ENCODE measurements around the gene FAM13C.

FAM13C gene

DNA sequence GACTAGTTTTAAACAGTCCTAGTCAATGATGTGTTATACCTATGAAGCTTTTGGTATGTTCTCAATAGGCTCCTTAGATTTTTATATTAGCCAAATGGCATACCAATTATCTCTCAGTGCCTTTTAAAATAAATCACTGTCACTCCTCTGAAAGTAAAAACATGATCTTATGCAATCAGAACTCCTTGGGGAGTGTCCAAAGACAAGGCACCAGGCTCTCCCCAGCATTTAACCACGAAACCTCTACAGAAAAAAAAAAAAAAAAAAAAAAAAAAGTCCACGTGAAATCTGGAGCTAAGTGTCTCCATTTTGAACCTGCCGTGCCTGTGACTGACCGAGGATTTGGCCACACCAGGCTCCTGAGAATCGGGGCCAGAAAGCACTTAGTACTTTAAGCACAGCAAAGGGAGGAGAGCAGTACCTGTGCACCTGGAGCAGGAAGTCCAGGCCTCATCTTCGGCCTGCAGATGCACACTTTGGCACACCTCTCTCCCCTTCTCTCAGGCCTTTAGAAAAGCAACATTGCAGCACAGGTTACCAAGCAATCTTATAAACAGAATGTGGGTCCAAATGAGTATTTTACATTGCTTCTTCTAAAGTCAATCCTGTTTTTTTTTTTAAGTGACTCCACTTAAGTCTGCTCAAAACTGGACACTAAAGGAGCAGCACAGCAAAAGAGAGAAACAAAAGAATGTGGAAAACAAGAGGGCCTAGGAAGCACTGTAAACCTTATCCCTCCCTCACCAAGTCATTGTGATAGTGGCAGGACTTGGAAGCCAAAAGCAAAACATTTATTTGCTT, 1.5 kb downstream of the FAM13C start:
- DNase-seq = no peak

DNA sequence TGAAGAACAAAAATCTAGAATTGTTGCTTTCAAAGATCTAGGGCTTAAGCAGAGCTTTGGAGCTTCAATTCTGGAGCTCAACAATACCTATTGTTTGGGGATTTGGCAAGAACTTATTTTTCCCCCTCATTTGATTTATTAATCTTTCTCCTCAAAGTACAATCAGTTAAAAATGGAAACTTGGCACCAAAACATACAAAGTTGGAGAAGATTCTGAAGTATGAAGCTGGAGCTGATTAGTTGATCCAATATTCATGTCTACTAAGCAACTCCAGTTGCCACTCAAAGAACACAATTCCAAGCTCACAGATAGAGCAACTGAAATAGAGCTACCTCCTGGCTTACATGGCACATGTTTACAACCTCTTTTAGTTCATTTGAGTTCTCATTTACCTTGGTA, 3.8 kb downstream of the FAM13C start:
- no peak for DNase-seq

DNA sequence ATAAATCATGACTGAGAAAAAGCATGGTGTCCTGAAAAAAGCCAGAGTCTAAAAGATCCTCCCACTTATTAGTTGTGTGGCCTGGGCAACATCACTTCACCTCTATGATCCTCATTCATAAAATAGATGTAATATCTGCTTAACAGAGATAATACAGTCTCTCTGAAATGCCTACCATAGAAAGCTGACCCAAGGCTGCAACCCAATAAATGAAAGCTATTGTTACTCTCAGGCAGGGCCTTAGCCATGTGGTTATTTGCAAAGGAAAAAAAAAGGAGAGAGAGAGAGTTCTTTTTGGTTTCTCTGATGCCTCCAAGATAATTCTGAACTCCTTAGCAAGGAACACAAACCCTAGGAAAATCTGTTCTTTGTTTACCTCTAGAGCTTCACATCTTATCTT, 7.9 kb downstream of the FAM13C start:
- no peak for DNase-seq

DNA sequence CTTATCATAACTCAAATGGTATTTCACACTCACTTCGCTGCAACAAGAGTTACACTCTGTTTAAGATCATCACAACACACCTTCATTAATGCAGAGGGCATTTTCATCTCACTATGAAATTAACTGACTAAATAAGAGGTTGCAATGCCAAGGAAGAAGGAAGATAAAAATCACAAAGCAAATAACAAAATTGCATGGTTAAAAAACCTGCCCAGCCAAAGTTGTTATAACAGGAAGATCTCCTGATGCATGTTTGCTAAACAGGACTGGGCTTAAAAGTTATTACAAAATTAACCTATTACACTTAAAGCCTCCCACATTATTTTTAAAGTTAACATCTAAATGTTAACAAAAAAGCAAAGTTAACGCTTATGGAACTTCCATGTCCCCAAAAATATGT, 11.8 kb downstream of the FAM13C start:
- no peak for DNase-seq

DNA sequence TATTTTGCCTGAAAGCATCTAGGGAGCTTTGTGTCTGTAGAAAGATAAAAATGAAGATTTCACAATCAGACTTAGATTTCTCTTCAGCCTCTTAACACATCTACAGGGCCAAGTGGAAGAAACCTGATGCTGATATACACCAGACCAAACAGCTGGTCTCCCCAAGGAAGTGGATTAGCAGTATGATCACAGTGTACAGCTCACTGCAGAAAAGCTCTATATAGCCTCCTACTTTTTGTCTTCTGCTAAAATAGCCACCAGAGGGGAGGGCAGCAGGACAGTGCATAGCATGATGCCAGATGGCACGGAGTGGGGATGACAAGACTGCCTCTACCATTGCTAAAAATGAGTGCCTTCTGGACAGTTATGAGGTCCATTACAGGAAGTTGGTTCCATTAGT, 16.0 kb downstream of the FAM13C start:
- no peak for DNase-seq

DNA sequence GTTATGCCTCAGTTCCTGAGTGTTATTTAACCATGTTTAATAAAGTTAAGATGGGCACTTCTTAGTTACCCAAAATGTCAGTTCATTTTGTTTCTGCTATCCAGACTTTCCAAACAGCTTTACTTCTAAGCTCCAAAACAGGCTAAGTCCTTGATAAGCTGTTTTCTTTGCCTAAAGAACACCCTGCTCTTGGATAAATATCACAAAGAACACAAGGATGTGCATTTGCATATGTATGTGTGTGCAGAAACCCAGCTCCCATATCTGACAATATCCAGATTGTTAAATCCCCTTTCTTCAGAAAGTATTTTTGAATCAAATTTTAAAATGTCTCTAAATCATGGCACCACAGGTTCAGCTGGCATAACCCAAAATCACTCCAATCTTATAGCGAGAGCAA, 19.6 kb downstream of the FAM13C start:
- DNase-seq = no peak

DNA sequence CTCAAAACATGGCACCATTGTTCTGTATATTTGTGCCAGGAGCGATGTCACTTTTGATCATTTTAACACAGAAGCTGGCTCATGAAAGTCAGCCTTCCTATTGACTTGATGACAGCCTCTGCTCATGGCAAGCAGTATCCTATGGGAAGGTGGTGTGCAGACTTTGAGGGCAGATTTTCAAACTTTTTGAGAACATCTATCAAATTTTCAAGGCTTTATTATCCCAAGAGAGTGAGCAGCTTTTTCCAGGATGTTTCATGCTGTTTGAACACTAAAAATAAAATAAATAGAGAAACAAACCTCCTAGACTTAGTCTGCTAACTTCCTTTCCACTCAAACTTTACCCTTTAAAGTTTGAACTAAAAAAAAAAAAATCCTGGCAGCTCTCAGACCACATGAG, 20.3 kb downstream of the FAM13C start:
- no peak for DNase-seq

DNA sequence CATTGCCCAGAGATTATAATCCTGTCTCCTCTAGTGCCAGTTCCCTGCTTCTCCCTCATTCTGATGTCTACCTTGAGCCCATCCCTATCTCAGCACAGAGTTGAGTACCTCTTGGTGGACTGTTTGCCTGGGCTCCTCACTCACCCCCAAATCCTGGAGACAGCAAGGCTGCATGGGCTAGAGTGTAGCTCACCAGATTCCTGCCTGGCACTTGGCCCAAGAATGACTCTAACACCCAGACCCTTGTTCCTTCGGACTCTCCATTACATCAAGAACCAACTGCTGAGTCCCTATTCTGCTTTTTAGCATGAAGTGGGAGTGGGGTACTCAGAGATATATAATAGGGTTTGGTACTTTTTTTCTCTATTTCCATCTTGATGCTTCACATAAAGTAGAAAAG, 22.1 kb downstream of the FAM13C start:
- DNase-seq = no peak

DNA sequence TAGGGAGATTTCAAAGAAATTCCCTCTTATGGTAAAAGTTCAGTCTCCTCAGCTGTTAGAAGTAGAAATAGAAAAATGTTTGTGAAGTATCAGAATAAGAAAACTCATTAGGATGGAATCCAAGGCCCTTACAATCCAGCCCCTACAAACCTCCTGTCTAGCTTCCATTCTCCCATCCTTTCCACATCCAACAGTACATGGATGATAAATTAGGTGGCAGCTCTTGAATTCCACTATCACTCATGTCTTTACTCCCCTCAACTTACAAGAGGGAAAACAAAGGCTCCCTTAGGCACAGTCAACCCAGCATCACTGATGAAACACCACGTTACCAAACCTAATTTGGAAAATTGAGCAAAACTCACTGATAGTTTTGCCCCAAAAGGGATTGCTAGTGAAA, 23.0 kb downstream of the FAM13C start:
- DNase-seq = no peak

DNA sequence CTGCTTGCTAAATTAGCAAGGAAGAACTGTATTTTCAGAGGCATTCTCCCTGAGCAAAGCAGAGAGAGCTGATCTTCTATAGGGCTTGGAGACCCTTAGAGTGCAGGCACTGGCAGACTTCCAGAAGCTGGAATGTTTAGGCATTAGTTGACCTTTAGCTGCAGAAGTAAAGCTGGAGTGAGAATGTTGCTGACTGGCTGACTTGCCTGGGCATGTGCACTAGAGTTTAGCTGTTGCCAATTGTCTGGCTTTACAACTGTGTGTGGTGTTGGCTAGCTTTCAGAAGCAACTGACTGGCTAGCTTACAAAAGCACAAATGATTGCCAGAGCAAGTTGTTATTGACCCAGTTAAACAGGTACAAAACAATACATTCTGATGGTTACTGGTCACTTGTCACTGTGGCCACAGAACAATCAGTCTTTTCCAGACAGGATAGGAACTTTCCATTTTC, 25.1 kb downstream of the FAM13C start:
- DNase-seq = no peak

DNA sequence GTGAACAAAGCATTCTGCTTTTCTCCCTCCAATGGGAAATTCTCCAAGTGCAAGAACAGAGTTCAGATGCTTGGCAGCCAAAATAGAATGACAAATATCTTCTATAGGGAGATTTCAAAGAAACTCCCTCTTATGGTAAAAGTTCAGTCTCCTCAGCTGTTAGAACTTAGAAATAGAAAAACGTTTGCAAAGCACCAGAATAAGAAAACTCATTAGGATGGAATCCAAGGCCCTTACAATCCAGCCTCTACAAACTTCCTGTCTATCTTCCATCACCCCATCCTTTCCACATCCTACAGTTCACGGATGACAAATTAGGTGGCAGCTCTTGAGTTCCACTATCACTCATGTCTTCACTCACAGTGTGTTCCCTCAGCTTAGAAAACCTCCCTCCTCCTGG, 25.7 kb downstream of the FAM13C start:
- no peak for DNase-seq

DNA sequence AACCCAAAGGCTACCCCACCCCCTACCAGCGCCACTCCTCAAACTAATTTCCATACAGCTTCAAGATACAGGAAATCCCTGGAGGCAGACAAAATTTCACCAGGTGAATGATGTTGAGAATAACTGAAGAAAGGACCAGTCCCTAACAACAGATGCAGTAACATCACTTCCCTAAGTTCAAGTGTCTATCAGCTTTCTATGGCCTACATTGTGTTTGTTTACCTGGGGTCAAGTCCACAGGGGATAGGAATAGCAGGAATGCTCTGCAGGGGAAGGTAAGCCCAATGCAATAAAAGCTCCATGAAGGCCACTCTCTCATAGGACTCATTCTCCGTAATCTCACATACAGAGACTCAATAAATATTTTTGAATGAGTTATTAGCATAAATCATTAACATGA, 26.9 kb downstream of the FAM13C start:
- no peak for DNase-seq

DNA sequence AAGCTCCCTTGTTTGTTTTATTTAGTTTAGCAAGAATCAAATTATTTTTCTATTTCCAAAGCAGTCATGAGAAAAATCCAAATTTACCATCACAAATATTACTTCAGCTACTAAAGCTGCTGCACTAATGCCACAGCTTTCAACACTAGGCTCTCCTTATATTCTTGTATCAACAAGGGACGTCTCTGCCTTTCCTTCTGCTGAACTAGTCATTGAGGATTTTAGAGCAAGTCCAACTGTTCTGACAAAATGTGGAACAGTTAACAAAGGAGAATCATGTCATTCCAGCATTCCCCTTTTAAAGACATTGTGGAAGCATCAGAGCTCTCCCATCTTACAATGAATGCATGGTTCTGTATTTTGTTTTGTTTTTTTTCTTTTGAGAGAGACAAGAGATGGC, 28.6 kb downstream of the FAM13C start:
- DNase-seq = no peak

DNA sequence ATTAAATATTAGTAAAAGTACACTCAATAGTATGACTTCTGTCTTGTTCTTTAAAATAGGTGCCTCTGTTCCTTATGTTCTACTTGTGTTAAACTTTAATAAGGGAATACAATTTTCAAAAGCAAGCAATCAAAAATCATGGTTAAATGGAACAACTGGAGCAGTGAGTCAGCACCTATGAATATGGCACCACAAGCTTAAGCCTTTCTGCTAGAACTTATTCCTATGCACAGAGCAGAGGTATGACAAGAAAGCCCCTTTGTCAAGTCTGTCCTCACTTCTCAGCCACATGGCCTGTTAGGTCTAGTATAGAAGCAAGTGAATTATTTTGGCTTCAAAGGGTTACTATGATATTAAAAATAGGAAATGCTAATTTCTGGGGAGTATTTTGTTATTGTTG, 29.8 kb downstream of the FAM13C start:
- DNase-seq = no peak

DNA sequence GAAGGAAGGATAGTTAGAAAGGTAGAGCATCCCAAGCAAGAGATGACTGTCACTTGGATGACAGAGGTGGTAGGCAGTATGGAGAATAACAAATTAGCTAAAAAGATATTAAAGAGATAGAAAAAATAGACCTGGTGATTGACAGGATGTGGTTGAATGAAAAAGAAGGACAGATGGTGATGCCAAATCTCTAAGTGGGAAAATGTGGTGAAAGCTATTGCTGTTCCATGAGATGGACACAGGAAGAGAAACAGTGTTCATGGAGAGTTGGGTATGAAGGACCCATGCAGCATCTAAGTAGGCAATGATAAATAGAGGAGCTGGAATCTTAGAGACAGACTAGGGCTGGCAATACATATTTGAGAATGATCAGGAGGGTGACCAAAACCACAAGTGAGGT, 30.7 kb downstream of the FAM13C start:
- DNase-seq = no peak

DNA sequence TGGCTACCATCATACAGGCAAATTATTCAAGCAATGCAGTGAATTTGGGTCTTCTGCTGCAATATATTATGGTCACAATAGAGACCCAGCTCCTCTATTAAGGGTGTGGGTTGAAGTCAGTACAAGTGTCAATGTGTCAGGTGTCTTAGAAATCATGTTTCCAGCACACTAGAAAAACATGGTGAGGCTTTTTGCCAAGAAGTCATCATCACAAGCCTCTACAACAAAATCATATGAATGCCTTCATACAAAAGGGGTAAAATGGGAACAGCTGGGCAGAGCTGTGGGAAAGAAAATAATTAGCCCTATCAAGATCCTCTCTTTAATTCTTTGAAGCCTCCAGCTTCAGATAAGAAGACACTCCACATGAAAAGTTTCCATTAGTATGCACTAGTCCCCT, 37.2 kb downstream of the FAM13C start:
- DNase-seq = no peak

DNA sequence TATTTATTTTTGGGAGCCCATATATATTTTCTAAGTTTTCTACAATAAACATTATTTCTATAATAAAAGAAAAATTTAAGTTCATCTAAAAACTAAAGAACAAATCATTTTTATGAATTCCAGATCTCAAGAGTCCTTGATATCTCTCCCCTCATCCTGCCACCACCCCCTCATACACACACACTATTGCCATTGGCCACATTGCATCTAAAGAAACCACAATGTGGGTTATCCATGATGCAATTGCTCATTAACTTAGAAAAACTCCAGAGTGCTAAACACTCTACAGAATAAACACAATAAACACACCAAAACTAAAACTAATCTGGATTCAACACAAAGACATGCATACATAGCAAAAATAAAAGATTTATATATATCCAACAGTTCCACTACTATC, 37.8 kb downstream of the FAM13C start:
- DNase-seq = no peak

DNA sequence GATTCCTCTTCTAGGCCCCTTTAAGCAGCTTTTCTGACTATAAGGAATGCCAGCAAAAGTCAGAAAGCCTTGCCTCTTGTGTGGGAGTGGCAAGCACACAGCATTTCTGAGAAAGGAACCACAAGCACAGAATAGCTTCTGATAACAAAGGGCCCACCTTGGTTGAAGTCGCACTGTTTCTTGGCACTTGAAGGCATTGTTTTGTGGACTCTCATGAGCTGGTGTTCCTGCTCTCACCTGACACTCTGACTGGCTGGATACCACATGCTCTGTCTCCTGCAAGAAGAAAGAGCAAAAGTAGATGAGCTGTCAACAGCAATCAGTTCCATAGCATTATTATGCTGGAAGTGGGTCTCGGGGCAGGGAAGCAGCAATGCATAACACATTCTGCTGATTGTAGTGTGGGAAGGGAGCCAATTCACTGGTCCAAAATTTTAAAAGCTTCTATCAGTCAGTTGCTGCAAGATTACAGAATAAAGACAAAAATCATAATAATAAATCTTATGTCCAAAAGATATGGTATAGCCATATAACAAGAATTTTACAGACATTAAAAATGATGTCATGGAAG, 38.4 kb downstream of the FAM13C start:
- DNase-seq = no peak

DNA sequence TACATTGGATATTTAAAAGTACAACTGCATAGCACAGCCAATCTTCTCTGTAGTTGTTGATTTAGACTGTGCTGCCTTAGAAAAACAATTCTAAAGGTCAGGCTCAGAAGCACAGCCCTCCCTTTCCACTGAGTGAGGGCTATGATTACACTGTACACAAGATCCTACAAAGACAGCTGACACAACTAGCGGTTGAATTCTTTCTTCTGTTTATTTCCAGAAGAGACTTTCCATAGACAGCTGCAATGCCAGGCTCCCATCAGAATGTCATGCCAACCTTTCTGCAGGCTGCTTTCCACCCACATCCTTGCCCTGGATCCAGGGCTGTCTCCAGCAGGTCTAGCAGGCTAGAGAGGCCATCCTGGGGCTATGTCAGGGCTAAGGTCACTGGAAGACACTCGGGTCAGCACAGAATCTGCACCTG, 39.3 kb downstream of the FAM13C start:
- no peak for DNase-seq

DNA sequence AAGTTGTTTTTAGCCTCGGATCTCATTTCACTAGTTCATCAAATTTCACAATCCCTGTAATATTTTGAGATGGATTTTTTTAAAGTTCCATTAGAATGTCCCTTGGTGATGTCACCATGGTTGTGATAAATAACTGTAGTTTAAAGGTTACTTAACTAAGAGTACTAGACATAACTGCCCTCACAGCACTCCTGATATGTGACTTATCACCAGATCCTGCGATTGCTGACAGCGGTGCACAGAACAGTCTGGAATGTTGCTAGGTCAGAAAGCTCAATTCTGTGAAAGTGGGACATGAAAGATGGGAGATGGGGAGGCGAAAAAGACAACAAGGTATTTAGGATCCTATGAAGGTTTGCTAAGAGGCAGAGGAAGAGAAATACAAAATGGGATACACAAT, 40.2 kb downstream of the FAM13C start:
- no peak for DNase-seq

DNA sequence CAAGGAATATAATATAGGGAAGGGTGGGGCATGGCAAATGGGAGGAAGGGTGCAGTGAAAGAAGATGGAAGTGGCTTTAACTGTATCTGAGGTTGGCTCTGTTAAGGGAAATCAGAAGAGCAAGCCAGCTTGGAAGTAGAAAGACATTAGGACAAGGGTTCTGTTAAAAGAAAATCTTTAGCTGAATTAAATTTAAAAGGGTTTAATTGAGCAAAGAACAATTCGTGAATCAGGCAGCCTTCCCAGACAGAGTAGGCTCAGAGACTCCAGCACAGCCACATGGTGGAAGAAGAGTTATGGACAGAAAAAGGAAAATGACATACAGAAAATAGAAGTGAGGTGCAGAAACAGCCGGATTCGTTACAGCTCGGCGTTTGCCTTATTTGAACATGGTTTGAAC, 42.0 kb downstream of the FAM13C start:
- no peak for DNase-seq

DNA sequence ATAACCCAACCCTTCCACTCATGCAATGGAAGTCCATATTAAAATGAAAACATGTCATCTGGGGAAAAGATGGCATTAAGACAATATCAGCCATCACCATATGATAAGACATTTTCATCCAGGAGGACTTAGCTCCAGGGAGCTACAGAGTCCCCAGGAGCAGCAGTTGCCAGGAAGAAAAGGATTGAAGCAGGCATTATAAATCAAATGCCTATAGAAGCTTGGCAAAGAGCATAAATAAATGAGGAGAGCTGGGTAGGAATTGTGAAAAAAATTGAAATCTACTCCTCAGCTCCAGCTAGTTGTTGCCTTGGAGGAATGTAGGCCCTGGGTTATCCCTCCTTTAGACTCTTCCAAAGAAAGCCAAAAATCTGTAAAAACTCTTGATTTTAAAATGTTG, 42.5 kb downstream of the FAM13C start:
- DNase-seq = no peak

DNA sequence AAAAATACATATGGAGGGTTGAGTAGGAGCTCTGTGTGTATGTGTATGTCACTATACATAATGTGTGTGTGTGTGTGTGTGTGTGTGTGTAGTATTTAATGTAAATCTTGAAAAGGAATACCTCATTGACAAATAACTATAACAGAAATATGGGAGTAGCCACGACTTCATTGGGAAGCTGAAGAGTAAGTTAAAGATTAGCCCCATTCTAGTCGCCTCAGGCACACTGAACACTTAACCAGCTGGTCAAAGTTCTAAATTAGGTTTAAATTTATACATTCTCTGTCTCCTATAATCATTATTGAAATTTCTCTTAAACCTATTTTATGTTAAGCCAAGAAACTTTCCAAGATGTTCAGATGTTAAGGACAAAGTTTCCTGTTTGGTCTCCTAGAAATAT, 45.3 kb downstream of the FAM13C start:
- no peak for DNase-seq

DNA sequence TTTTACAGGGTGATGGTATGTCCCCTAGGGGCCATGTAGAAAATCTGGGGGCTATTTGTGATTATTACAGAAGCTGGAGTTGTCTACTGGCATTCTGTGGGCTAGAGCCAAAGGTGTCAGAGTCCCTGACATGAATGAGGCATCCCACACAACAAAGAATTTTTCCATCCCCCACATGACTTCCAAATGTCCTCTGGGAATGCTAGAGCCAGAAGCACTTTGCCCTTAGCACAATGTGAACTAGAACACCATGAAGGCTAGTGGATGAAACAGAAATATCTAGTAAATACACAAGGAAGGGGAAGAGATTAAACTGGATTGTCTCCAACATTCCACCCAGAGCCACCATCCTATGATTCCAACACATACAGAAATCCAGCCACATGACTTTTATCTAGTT, 46.9 kb downstream of the FAM13C start:
- no peak for DNase-seq

DNA sequence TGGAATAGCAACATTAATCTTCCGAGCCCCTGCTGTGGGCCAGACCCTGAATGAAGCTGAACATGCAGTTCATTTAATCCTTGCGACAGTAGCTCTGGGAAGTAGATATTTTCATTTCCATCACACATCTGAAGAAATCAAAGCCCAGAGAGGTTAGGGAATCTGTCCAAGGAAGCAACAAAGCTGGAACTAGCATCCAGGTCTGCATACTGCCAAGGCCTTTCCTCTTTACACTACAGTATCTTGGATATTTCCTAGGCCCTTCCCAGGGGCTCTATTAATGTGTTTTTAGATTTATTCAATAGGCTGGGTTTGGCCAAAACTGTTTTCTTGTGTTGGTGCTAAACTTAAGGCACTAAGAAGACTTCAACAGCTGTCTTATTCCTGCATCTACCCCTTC, 48.1 kb downstream of the FAM13C start:
- no peak for DNase-seq

All from GDM1 (cell line).